GM18861 (cell line): ENCODE data around the gene SYT14.
"Not testable (repeated sequence)": the region's sequence is repeated elsewhere in the genome, so short reads cannot be mapped to it uniquely, and the experiment has no call there.

Experiments
- ATAC-seq: cut with Tn5 transposase; IDR thresholded peaks from one replicate; pipeline ENCODE4 v1.9.1; 2021; ENCODE audit not compliant: unreplicated experiment

SYT14 gene

DNA sequence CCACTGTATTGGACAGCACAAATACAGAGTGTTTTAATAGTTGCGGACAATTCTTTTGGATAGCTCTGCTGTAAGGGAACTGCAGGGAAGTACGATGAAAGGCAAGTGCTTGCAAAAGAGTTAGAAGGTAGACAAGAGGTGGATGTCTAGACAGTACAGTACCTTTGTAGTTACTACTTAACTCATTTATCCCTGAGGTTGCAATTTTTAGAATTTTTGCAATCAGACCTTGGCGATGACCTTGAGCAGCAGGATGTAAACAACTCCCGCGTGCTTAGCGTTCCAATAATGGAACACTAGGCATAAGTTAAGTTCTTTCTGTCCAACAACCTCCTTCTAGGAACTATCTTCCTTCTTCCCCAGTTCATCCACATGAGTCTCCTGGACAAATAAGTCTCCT, 1.9 kb upstream of the SYT14 start:
- no peak for ATAC-seq

DNA sequence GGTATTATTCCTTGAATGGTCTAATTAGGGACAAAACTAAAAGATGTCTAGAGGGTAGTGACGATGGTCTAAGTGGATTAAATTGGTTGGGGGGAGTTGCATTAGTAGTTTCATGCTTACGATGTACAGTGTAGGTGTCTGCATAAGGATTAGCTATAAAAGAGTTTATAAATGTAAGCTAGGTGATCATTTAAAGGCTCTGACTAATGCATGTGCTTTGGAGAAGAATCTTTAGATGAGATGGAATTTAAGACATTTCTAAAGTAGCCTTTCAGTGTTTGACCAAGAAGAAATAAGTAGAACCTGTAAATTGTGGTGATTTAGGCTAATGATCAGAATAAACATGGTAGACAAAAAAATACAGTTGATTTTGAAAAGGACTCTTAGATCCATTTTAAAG, 7.4 kb downstream of the SYT14 start:
- no peak for ATAC-seq

DNA sequence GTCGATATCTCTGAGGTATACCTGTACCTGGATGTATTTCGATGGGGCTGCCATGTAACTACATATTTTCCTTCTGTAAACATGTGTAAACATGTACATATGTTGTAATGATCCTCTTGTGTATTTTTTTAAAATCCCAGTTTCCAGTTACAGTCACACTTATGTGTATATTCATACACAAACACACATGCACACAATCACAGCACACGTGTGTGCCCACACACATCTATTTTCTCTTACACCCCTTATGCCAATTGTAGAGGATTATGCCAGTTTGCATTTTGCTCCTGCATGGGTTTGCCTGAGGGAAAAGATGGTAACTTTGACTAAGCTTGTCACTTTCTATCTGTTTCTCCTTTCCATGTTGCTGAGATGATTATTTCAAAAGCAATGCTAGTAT, 10.1 kb downstream of the SYT14 start:
- no peak for ATAC-seq

DNA sequence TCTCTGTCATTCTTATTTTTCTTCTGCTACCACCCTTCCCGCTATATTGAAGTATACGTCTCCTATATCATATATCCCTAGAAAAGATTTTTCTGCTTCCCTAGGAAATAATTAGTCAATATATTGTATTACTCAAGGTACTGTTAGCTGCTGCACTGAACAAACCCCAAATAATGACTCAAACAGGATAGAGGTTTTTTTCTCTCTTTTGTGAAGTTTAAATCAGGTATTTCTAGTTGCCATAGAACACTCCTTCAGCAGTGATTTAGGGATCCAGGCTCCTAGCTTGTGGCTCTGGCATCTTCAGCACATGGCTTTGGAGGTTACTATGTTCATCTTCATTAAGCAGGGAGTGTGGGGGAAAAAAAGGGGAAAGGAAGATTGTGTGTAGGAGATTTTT, 18.1 kb downstream of the SYT14 start:
- no peak for ATAC-seq

DNA sequence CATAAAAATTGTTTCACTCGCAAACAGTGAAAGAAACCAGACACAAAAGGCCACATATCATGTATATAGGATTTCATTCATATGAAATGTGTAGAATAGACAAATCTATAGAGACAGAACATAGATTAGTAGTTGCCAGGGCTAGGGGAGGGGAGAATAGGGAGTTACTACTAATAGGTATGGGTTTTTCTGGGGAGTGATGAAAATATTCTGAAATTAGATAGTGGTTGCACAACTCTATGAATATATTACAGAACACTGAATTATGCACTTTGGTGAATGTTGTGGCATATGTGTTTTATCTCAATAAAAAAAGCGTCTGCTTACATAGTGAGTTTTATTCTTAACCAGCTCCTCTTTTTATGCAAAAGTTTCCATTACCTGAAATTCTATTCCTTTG, 21.6 kb downstream of the SYT14 start:
- no peak for ATAC-seq

DNA sequence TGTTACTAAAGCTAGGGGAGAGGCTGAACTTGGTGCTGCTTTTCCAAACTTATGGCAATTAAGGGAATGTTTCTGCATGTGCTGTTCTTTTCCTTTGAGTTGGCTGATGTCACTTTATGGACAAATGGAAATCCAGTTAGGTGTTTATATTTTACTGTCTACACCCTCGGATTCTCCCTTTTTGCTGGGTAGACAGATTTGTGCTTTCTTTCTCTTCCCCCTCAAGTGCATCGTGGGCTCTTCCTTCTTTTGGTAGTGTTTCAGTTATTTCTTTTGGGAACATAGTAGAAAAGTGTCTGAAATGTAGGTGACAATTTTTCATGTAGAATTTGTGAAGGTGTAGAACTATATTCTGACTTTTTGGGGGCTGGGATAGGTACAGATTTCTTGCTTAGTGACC, 22.9 kb downstream of the SYT14 start:
- no peak for ATAC-seq

DNA sequence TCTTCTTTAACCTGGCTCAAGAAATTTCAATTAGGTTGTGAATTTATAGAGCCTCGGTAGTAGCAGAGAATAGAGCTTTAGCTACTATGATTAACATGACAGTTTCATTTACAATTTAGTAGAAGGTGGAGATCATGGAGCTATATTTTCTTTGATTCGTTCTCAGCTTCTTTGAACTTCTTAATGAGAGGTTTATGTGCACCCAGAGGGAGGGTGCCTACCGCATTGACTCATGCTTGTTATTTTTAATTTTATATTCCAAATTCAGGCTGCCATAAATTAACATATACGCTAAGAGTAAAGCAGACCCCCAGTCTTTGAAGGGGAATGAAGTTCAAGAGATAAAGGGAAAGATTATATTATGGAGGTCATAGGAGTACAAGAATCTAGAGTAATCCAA, 24.4 kb downstream of the SYT14 start:
- no peak for ATAC-seq

DNA sequence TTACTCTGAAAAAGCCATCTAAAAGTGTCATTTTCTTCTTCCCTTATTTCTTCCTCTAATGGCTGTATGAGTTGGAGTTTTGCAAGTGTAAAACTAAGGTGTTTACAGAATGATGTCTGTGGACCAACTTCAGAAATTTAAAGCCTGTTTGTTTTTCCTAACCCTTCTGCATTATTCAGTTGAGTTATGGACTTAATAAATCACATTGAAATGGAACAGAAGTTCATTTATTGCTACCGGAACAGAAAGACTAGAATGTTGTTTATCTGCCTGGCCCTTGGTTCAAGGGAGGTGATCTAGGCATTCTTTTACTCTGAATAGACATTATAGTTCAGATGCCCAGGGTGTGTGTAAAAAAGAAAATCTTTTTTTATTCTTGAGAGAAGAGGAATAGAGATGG, 24.8 kb downstream of the SYT14 start:
- ATAC-seq: no peak

DNA sequence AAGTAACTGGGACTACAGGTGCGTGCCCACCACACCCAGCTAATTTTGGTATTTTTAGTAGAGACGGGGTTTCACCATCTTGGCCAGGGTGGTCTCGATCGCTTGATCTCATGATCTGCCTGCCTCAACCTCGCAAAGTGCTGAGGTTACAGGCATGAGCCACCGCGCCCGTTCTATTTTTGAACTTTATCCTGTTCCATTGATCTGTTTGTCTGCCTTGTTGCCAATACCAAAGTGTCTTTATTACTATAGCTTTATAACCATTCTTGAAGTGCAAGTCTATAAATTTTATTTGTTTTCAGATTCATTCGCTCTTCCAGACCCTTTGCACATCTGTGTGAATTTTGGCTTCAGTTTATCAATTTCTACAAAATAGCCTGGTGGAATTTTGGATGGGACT, 28.0 kb downstream of the SYT14 start:
- no peak for ATAC-seq

DNA sequence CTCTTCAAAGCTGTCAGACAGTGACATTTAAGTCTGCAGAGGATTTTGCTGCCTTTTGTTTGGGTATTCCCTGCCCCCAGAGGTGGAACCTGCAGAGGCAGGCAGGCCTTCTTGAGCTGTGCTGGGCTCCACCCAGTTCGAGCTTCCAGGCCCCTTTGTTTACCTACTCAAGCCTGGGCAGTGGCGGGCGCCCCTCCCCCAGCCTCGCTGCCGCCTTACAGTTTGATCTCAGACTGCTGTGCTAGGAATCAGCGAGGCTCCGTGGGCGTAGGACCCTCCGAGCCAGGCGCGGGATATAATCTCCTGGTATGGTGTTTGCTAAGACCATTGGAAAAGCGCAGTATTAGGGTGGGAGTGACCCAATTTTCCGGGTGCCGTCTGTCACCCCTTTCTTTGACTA, 40.7 kb downstream of the SYT14 start:
- ATAC-seq: not testable (repeated sequence)

DNA sequence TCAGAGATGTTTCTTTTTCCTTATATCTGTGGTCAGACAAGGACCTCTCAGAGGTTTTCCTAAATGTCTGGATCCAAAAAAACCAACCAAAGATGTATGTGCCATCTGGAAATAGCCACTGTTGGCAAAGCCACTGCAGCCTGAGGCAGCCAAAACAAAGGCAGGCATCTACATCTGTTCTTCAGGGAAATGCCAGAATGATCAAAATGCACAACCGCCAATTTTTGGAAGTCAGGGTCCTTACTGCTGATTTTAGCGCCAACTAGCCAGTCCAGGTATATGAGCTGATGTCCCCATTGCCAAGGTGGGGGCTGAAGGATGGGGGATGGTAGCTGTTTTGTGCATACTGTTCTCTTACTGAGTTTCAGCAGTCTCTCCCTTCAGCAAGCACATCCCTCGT, 45.9 kb downstream of the SYT14 start:
- ATAC-seq: no peak

DNA sequence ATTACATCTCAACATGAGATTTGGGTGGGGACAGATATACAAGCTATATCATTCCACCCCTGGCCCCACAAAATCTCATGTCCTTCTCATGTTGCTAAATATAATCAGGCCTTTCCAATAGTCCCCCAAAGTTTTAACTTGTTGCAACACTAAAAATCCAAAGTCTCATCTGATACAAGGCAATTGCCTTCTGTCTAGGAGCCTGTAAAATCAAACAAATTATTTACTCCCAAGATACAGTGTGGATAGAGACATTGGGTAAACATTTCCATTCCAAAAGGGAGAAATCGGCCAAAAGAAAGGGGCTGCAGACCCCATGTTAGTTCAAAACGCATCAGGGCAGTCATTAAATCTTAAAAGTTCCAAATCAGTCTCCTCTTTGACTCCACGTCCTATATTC, 47.0 kb downstream of the SYT14 start:
- no peak for ATAC-seq

DNA sequence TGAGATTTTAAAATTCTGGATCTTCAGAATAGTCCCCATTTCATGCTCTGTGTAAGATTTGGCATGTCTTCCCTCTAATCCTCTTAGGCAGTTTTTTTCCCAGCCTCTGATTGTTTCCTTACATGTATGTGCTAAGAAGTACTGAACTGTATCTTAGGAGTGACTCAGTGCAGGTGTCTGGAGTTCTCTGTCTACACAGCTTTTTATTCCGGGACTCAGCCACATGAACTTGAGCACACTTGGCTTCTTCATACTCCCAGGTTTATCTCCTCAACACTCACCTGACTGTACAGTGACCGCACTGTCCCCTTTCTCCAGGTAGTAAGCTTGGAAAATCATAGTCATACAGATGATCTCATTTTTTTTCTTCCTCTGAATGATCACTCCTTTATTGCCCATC, 50.7 kb downstream of the SYT14 start:
- ATAC-seq: no peak

DNA sequence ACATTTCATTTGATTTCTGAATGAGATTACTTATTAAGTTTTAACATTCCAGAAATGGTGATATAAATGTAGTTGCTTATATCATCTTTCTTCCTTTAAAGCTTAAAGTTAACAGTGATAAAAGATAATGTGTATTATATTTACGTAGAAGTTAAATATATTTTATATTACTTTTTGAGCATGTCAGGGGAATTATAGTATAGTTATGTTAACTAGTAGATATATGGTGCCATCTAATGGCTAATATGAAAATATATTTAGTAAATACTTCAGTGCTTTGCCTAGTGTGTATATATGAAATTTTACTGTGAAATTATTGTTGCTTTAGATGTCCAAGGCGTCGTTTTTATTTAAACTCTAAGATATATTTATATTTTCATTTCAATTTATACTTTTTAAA, 51.5 kb downstream of the SYT14 start:
- ATAC-seq: no peak

DNA sequence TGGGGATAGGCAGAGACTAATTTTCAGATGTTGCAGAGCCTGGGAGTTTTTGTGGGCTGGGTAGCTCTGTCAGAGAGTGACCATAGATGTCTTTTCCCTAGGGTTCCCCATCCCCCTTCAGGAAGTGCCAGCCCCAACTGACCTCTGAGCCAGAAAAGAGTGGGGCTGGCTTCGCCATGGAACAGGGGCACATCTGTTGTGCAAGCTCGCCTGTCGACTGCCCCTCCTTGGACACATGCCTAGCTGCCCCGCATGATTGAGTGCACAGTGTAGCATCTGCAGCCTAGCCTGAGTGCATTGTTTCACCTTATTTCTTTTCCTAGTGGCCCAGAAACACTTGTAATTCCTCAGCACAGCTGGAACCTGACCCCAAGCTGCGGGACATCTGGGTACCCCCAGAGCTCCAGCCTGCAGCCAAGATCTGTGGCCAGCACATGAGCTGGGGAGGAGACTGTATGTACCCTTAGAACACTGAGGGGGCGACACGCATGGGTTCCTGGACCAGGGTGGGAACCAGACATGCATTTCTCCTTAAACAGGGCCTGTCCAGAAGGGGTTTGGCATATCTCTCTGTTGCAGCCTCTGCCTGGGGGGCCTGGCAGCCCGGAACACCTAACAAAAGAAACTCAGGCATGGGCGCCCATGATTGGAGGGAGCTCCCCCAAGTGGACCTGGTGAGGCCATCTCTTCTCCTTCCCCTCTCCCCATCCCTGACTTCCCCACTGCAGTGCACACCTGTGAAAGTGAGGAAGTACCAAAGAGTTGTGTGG, 55.2 kb downstream of the SYT14 start:
- no peak for ATAC-seq

DNA sequence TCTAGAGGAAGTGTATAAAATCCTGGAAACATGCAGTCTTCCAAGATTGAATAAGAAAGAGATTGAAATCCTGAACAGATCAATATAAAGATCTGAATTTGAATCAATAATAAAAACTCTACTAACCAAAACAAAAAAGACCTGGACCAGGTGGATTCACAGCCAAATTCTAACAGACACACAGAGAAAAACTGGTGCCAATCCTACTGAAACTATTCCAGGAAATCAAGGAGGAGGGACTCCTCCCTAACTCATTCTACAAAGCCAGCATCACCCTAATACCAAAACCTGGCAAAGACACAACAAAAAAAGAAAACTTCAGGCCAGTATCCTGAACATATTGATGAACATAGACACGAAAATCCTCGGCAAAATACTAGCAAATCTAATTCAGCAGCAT, 58.3 kb downstream of the SYT14 start:
- ATAC-seq: no peak

DNA sequence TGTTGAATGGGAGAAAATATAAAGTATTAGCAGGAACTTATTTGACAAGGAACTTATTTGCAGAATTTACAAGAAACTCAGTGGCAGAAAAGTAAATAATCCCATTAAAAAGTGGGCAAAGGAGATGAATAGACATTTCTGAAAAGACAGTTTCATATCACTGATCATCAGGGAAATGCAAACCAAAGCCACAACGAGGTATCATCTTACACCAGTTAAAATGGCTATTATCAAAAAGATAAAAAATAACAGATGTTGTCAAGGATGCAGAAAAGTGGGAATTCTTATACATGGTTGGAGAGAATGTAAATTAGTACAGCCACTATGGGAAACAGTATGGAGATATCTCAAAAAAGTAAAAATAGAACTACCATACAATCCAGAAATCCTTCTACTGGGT, 61.0 kb downstream of the SYT14 start:
- no peak for ATAC-seq

DNA sequence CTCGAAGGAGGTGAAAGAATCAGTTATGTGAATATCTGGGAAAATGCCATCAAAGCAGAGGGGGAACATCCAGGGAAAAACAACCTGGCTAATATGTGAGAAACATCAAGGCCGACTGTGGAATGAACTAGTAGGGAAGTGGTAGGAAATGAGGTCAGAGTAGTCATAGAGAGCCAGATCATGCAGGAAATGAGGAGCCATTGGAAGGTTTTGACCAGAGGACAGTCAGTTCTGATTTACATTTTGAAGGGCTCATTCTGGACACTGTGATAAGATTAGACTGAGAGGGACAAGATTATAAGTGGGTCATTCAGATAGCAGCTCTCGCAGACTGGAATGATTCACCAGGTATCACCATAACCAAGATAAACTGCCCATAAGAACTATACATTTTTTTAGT, 63.7 kb downstream of the SYT14 start:
- ATAC-seq: no peak

DNA sequence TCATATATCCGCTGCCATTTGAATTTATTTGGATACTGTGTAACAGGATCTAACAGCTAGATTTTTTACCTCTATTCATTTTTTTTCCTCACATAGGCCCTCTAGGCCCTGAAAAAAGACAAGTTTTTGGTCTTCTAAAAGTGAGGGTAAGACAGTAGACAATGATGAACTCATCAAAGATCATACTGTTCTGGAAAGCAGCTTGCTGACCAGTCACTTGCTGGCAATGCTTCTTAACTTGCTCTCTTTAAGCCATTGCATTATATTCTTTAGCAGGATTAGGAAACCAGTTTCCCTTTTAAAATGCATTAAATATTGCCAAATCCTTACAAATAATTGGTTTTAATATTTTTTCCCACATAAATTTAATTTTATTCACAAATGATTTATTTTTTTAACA, 65.5 kb downstream of the SYT14 start:
- ATAC-seq: no peak

DNA sequence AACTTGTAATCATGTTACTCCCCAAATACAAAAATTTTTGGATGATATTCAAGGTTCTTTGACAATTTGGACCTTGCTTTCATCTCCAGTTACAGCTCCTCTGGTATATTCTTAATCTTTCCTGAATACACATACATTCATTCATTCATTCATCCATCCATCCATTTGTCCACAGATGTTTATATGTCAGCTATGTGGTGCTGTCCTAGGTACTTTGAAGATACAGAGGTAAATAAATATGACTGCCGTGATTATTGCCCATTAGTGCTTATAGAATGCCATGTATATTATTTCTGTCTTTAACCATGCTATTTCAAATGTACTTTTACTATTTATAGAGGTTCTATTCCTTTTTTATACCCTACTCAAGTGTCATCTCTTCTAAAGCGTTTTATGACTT, 72.1 kb downstream of the SYT14 start:
- ATAC-seq: no peak

DNA sequence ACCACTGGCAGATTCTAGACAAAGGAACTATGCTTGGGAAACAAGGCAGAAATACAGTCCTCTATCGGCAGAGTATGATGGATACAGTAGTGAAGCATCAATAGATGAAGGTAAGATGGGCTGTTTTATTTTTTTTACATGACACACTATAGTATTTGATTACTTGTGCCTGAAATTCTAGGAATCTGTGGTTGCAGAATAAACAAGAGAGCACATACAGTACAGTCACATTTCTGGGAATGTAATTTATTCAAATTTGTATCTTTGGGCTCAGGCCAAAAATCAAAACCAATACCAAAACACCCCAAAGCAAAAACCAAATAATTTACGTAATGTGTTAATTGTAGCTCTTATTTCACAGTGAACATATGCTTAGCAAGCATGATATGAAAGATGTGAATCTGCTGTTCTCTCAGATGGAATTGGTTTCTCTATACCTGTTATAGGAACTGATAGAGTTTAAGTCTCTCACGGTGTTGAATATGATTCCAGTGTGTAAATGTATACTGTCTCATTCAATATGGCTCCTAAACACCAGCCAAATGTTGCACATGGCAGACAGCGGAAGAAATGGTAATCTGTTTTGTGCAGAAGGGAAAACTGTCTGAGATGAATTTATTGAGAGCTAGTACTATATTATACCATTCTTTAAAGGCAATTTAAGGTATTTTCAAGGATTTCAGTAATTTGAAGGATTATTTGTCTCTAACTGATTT, 83.3 kb downstream of the SYT14 start:
- no peak for ATAC-seq

DNA sequence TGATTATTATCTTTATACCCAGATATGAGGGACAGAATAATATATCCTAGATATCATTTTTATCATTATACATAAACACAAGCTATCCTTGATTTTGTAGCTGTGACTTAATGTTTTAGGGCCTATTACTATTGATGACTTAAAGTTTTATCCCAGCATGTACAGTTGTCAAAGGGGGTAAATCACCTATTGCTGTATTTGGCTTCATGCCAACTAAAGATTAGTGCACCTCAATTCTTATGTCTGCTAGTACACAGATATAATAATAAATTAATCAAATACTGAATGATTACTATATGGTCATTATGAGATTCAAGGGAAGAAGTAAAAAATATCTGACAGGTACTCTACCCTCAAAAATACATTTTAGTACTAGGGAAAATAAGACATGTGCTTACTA, 84.0 kb downstream of the SYT14 start:
- ATAC-seq: no peak

DNA sequence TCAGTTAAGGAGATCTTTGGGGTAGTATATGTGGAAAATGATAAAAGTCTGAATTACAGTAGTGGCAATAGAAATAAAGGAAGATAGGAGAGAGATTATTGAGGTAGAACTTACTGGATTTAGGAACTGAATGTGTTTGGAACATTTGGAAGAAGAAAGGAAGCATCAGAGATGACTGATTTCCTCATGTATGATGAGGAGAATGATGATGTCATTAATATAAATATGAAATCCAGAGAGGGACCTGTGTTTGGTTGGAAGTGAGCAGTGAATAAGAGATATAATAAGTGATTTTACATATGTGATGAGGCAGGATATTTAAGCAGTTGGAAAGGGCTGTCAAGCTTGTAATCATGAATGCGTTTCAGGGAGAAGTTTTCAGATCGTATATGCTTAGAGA, 86.3 kb downstream of the SYT14 start:
- no peak for ATAC-seq
